CD4-positive, alpha-beta T cell treated with Interleukin-17A for 1 hour (primary cell): ENCODE measurements around the gene AZU1.
"Not testable (repeated sequence)": the region's sequence is repeated elsewhere in the genome, so short reads cannot be mapped to it uniquely, and the experiment has no call there.

Experiments
- DNase-seq: peaks from one replicate; pipeline ENCODE4 v3.0.0-alpha.2; 2020

The AZU1 gene

GRCh38 chr19:875265-875879 lies 47.7 kb downstream of the AZU1 start:
- DNase-seq, result no peak

GRCh38 chr19:876089-876488 lies 48.5 kb downstream of the AZU1 start:
- no peak for DNase-seq

GRCh38 chr19:876780-877314 lies 49.2 kb downstream of the AZU1 start:
- no peak for DNase-seq

- DNase-seq, result not testable (repeated sequence)
These were observed 50.5 kb downstream of the AZU1 start for GRCh38 chr19:877992-878660.

GRCh38 chr19:878751-879561 lies 51.3 kb downstream of the AZU1 start:
- not testable (repeated sequence) for DNase-seq

- no peak for DNase-seq
These were observed 52.2 kb downstream of the AZU1 start for GRCh38 chr19:879711-880438.
